ENCODE measurements around the gene STK11IP. TPM values are rescaled to one million over a fixed set of nuclear protein-coding genes. Genes with fewer than 3 reads are reported as not detected.
"Not testable (repeated sequence)": the region's sequence is repeated elsewhere in the genome, so short reads cannot be mapped to it uniquely, and the experiment has no call there.

The STK11IP gene
- polyA plus RNA-seq, 1 donor from 2014 or later, result 54.9 TPM

GRCh38 chr2:219650426-219651248 is 53.0 kb downstream of the STK11IP start:
- Histone ChIP-seq H3K4me3 (ENCODE audit: low read length) (no peak overlapping the region), H3K27me3 (ENCODE audit: insufficient read depth, low read depth, low read length) (no peaks in the 10 kb centered on the region), H3K9ac (ENCODE audit: low read length) (no peak overlapping the region), H4K20me1 (ENCODE audit: insufficient read depth) (no peaks in the 10 kb centered on the region), H3F3A (ENCODE audit: insufficient read depth, low read length, poor library complexity, severe bottlenecking) (no peaks in the 10 kb centered on the region), H3K27ac (ENCODE audit: low read length) (no peak overlapping the region), H2AFZ (ENCODE audit: low read depth, low read length) (no peak overlapping the region), H3K4me2 (ENCODE audit: low read length) (no peak overlapping the region), H3K9me2 (ENCODE audit: insufficient read depth, low read length) (no peaks in the 10 kb centered on the region), H3K79me2 (replicated peaks; ENCODE audit: insufficient read depth, low read length) (no peaks in the 10 kb centered on the region), H3K36me3 (ENCODE audit: insufficient read depth, low read length) (no peaks in the 10 kb centered on the region), H3K9me3 (ENCODE audit: low read length) (no peaks in the 10 kb centered on the region)
- TF ChIP-seq SMC3 (conservative IDR thresholded peaks at IDR 0.05; ENCODE audit: poor library complexity), result no peak
- TF ChIP-seq POLR2AphosphoS5 (IDR thresholded peaks at IDR 0.05), result no peak
- no peak for TF ChIP-seq EZH2 (IDR thresholded peaks at IDR 0.05; ENCODE audit: borderline replicate concordance, insufficient read depth, low read length, poor library complexity, severe bottlenecking)
- TF ChIP-seq TAF1 (IDR thresholded peaks at IDR 0.05; ENCODE audit: low read depth), result no peak
- TF ChIP-seq MXI1 (conservative IDR thresholded peaks at IDR 0.05; ENCODE audit: poor library complexity, severe bottlenecking), result no peak
- TF ChIP-seq REST (IDR thresholded peaks at IDR 0.05; ENCODE audit: borderline replicate concordance), result no peak
- TF ChIP-seq EP300 (conservative IDR thresholded peaks at IDR 0.05; ENCODE audit: poor library complexity, severe bottlenecking), result no peak
- no peak for TF ChIP-seq RAD21 (conservative IDR thresholded peaks at IDR 0.05)

- H3K4me2 ChIP-seq (ENCODE audit: low read length); H3K79me2 ChIP-seq (replicated peaks; ENCODE audit: insufficient read depth, low read length); H4K20me1 ChIP-seq (ENCODE audit: insufficient read depth); H3K27ac ChIP-seq (ENCODE audit: low read length); H3K9me2 ChIP-seq (ENCODE audit: insufficient read depth, low read length); H3K27me3 ChIP-seq (ENCODE audit: insufficient read depth, low read depth, low read length); H3K4me3 ChIP-seq (ENCODE audit: low read length); H3F3A ChIP-seq (ENCODE audit: insufficient read depth, low read length, poor library complexity, severe bottlenecking); H3K36me3 ChIP-seq (ENCODE audit: insufficient read depth, low read length); H3K9ac ChIP-seq (ENCODE audit: low read length); H3K9me3 ChIP-seq (ENCODE audit: low read length); H2AFZ ChIP-seq (ENCODE audit: low read depth, low read length): not testable (repeated sequence)
Observed at GRCh38 chr2:219651656-219652055, 54.0 kb downstream of the STK11IP start.

GRCh38 chr2:219656526-219656925 is 58.9 kb downstream of the STK11IP start:
- no peak overlapping the region for H3K9ac ChIP-seq (ENCODE audit: low read length)
- H3K79me2 ChIP-seq (replicated peaks; ENCODE audit: insufficient read depth, low read length), result no peaks in the 10 kb centered on the region
- H3K27ac ChIP-seq (ENCODE audit: low read length), result no peak overlapping the region
- H3K4me2 ChIP-seq (ENCODE audit: low read length), result no peak overlapping the region
- no peaks in the 10 kb centered on the region for H3F3A ChIP-seq (ENCODE audit: insufficient read depth, low read length, poor library complexity, severe bottlenecking)
- H2AFZ ChIP-seq (ENCODE audit: low read depth, low read length), result no peak overlapping the region
- H3K9me3 ChIP-seq (ENCODE audit: low read length), result no peaks in the 10 kb centered on the region
- H4K20me1 ChIP-seq (ENCODE audit: insufficient read depth), result no peaks in the 10 kb centered on the region
- no peaks in the 10 kb centered on the region for H3K27me3 ChIP-seq (ENCODE audit: insufficient read depth, low read depth, low read length)
- no peak overlapping the region for H3K4me3 ChIP-seq (ENCODE audit: low read length)
- no peaks in the 10 kb centered on the region for H3K36me3 ChIP-seq (ENCODE audit: insufficient read depth, low read length)
- H3K9me2 ChIP-seq (ENCODE audit: insufficient read depth, low read length), result no peaks in the 10 kb centered on the region
- TF ChIP-seq RAD21 (conservative IDR thresholded peaks at IDR 0.05), result no peak
- no peak for TF ChIP-seq MXI1 (conservative IDR thresholded peaks at IDR 0.05; ENCODE audit: poor library complexity, severe bottlenecking)
